Measurements from ENCODE around the gene MAGI2. TPM values are rescaled to one million over a fixed set of nuclear protein-coding genes. Genes with fewer than 3 reads are reported as not detected.

The MAGI2 gene
- total and polyA plus RNA-seq, 2 experiments from 2014 or later, result 10.4 to 26.4 TPM

GRCh38 chr7:78543976-78544375 is 909.5 kb downstream of the MAGI2 start:
- H3K4me1 Mint-ChIP-seq, result peaks cover 9% of the 10 kb centered on the region; the same call in 2 of the 3 replicates
- H3K36me3 Mint-ChIP-seq (ENCODE audit: low read depth), result peaks cover 18% of the 10 kb centered on the region
- TF ChIP-seq ZNF331 (CRISPR knock-in tag; IDR thresholded peaks at IDR 0.05; ENCODE audit: low read depth), result no peak
- Histone ChIP-seq H3K4me1 (ENCODE audit: insufficient read depth) (peaks cover 4% of the 10 kb centered on the region; the same call in 1 of the 2 replicates), H3K27ac (ENCODE audit: low read depth) (no peak overlapping the region), H4K20me1 (replicated peaks; ENCODE audit: insufficient read depth) (no peaks in the 10 kb centered on the region), H3K4me3 (no peak overlapping the region), H3K36me3 (ENCODE audit: insufficient read depth) (no peaks in the 10 kb centered on the region), H3K27me3 (ENCODE audit: insufficient read depth) (no peaks in the 10 kb centered on the region), H3K79me2 (replicated peaks; ENCODE audit: insufficient read depth) (no peaks in the 10 kb centered on the region), H3K4me2 (no peak overlapping the region), H2AFZ (no peak overlapping the region), H3K9me2 (ENCODE audit: insufficient read depth) (0 out of 2 replicates have a peak, but pooled peaks cover 1% of the 10 kb centered on the region), H3F3A (replicated peaks; ENCODE audit: low read depth) (no peaks in the 10 kb centered on the region)
- ATAC-seq, result no peak
- no peaks in the 10 kb centered on the region for H3K27me3 Mint-ChIP-seq (ENCODE audit: insufficient read depth, low read depth, poor library complexity)
- no peak for DNase-seq (ENCODE audit: low spot score)
- H3K4me3 Mint-ChIP-seq, result no peak overlapping the region
- no peak overlapping the region for H3K27ac Mint-ChIP-seq
- no peaks in the 10 kb centered on the region for H3K9me3 Mint-ChIP-seq

- Histone ChIP-seq H3F3A (replicated peaks; ENCODE audit: low read depth) (no peaks in the 10 kb centered on the region), H3K27me3 (ENCODE audit: insufficient read depth) (no peaks in the 10 kb centered on the region), H4K20me1 (replicated peaks; ENCODE audit: insufficient read depth) (no peaks in the 10 kb centered on the region), H3K4me2 (no peak overlapping the region), H3K4me1 (ENCODE audit: insufficient read depth) (peaks cover 4% of the 10 kb centered on the region; the same call in 1 of the 2 replicates), H3K4me3 (no peak overlapping the region), H3K79me2 (replicated peaks; ENCODE audit: insufficient read depth) (no peaks in the 10 kb centered on the region), H2AFZ (no peak overlapping the region), H3K27ac (ENCODE audit: low read depth) (no peak overlapping the region), H3K9me2 (ENCODE audit: insufficient read depth) (no peaks in the 10 kb centered on the region), H3K36me3 (ENCODE audit: insufficient read depth) (no peaks in the 10 kb centered on the region)
- Mint-ChIP-seq H3K4me3 (no peak overlapping the region), H3K27ac (no peak overlapping the region), H3K4me1 (peaks cover 9% of the 10 kb centered on the region; the same call in 2 of the 3 replicates), H3K9me3 (no peaks in the 10 kb centered on the region), H3K27me3 (ENCODE audit: insufficient read depth, low read depth, poor library complexity) (no peaks in the 10 kb centered on the region), H3K36me3 (ENCODE audit: low read depth) (peaks cover 28% of the 10 kb centered on the region)
- TF ChIP-seq EZH2 (IDR thresholded peaks at IDR 0.05; ENCODE audit: low read depth, unreplicated experiment) (no peak), CREB1 (CRISPR knock-in tag; IDR thresholded peaks at IDR 0.05; ENCODE audit: low read depth) (no peak), CTCF (conservative IDR thresholded peaks at IDR 0.05; ENCODE audit: low read depth in 2 of 2) (no peak), NANOG (IDR thresholded peaks at IDR 0.05; ENCODE audit: borderline replicate concordance) (no peak), ZNF462 (CRISPR knock-in tag; IDR thresholded peaks at IDR 0.05) (no peak), ETS1 (IDR thresholded peaks at IDR 0.05) (no peak), EZH2phosphoT487 (IDR thresholded peaks at IDR 0.05; ENCODE audit: unreplicated experiment) (no peak)
- DNase-seq (ENCODE audit: low spot score) (no peak), ATAC-seq (no peak)
Measured at GRCh38 chr7:78542981-78543380, 910.5 kb downstream of the MAGI2 start.
